GM06990 (cell line): Measurements from ENCODE around the gene HIBCH.

Experiments
- DNase-seq: peaks from one replicate; pipeline ENCODE4 v3.0.0-alpha.2; 2011; ENCODE audit not compliant: insufficient read length; ENCODE audit errors: extremely low read depth
- H3K27me3 ChIP-seq: replicated peaks from 2 replicates; pipeline ENCODE4 v1.6.0; 2011; ENCODE audit warnings: low read length; ENCODE audit not compliant: control insufficient read depth, insufficient read depth
- H3K36me3 ChIP-seq: 2 replicates; pipeline ENCODE4 v1.5.1; 2011; ENCODE audit warnings: low read length; ENCODE audit not compliant: control insufficient read depth, insufficient read depth
- H3K4me3 ChIP-seq: replicated peaks from 2 replicates; pipeline ENCODE4 v1.5.1; 2011; ENCODE audit warnings: low read depth, mild to moderate bottlenecking, control low read depth, low read length
- TF ChIP-seq, protein P1 (sequence below): IDR thresholded peaks from 2 replicates; pipeline ENCODE4 v1.5.1; 2011; ENCODE audit warnings: low read length, control low read depth, mild to moderate bottlenecking, inconsistent platforms; ENCODE audit not compliant: insufficient read depth, poor library complexity, severe bottlenecking

The HIBCH gene

DNA sequence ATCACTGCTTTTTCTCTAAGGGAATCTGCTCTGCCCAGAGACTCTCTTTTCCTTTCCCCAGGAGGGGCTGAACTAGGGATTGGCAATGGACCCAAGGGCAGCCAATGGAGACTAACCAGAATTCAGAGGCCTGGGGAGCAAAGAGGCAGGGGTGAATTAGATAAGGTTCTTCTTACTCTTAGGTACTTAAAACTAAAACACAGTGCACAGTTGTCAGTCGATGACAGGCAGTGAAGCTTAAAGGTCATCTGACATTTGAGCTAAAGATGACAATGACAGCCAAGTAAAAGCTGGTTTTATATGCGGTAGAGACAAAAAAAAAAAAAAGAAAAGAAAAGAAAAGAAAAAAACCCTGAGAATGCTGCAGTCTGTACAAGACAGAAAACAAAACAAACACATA, 57.8 kb downstream of the HIBCH start:
- peaks cover 5% of the 10 kb centered on the region for H3K36me3 ChIP-seq
- DNase-seq: no peak
- TF ChIP-seq, protein P1, sequence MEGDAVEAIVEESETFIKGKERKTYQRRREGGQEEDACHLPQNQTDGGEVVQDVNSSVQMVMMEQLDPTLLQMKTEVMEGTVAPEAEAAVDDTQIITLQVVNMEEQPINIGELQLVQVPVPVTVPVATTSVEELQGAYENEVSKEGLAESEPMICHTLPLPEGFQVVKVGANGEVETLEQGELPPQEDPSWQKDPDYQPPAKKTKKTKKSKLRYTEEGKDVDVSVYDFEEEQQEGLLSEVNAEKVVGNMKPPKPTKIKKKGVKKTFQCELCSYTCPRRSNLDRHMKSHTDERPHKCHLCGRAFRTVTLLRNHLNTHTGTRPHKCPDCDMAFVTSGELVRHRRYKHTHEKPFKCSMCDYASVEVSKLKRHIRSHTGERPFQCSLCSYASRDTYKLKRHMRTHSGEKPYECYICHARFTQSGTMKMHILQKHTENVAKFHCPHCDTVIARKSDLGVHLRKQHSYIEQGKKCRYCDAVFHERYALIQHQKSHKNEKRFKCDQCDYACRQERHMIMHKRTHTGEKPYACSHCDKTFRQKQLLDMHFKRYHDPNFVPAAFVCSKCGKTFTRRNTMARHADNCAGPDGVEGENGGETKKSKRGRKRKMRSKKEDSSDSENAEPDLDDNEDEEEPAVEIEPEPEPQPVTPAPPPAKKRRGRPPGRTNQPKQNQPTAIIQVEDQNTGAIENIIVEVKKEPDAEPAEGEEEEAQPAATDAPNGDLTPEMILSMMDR: no peak
- H3K4me3 ChIP-seq: no peak overlapping the region
- H3K27me3 ChIP-seq: no peaks in the 10 kb centered on the region

DNA sequence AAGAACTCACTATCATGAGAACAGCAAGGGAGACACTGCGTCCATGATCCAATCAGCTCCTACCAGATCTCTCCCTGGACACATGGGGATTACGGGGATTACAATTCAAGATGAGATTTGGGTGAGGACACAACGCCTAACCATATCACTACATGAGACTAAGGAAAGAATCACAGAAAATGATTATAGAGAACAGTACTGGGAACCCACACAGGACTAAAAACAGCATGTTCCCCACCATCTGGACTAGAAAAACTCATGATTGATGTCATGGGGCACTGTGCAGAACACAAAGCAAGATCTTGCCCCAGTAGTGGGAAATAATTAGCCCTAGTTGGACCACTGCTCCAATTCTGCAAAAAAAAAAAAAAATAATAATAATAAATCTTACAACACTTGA, 63.5 kb downstream of the HIBCH start:
- no peaks in the 10 kb centered on the region for H3K27me3 ChIP-seq
- peaks cover 8% of the 10 kb centered on the region for H3K36me3 ChIP-seq
- no peak overlapping the region for H3K4me3 ChIP-seq
- TF ChIP-seq, protein P1: no peak
- no peak for DNase-seq

DNA sequence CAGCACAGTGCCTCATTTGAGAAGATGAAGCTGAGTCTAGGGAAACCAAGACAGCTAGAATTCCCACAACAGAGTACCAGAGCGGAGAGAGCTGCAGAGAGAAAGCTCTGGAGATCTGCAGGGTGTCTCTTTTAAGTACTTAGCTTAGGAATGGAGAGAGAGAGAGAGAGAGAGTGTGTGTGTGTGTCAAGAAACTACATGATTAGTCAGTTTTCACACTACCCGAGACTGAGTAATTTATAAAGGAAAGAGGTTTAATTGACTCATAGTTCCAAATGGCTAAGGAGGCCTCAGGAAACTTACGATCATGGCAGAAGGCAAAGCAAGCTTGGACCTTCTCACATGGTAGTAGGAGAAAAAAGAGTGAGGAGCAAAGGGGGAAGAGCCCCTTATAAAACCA, 64.0 kb downstream of the HIBCH start:
- TF ChIP-seq, protein P1: no peak
- no peak overlapping the region for H3K4me3 ChIP-seq

DNA sequence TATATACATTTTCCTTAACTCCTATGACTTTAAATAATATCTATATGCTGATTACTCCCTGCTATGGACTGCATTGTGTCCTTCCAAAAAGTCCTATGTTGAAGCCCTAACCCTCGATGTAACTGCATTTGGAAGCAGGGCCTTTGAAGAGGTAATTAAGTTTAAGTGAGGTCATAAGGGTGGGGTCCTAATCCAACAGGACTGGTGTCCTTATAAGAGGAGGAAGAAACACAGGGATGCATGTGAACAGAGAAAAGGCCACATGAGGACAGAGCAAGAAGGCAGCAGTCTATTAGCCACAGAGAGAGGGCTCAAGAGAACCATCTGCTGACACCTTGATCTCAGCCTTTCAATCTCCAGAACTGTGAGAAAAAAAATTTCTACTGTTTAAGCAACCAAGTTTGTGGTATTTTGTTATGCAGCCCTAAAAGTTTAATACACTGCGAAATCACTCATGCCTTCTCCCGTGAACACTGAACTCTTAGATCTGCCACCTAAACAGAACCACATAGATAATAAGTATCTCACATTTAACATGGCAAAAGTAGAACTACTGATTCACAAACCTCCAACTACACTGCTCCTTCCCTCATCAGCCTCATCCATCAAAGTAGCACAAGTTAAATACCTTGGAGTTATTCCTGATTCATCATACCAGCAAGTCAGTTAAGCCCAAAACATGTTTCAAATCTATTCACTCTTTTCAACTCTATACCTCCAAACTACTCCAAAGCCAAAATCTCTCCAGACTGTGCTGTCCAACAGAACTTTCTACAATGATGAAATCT, 65.4 kb downstream of the HIBCH start:
- no peak overlapping the region for H3K4me3 ChIP-seq
- H3K36me3 ChIP-seq: peaks cover 8% of the 10 kb centered on the region
- TF ChIP-seq, protein P1: no peak
- DNase-seq: no peak
- H3K27me3 ChIP-seq: no peaks in the 10 kb centered on the region

More for the DNA sequence above, 64.0 kb downstream of the HIBCH start:
- DNase-seq: no peak
- peaks cover 8% of the 10 kb centered on the region for H3K36me3 ChIP-seq
- no peaks in the 10 kb centered on the region for H3K27me3 ChIP-seq

DNA sequence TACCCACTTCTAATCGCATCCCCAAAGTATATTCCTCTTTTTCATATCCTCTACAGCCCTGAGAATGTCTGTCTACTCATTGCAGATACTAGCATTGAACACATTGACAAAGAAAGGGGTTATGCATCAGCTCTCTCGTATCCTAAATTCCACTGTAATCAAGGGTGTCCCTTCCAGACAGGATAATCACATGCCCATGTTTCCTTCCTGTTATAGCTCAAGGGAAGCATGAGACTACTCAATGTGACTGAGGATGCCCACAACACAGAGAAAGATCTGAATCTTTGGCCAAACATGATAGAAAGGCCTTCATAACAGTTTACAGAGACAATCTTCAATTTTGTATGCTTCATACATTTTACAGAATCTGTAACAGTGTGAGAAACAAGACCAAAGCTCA, 69.2 kb downstream of the HIBCH start:
- Histone ChIP-seq H3K4me3 (no peak overlapping the region), H3K36me3 (peaks cover 3% of the 10 kb centered on the region; the same call in 1 of the 2 replicates), H3K27me3 (no peaks in the 10 kb centered on the region)
- TF ChIP-seq, protein P1: no peak
- DNase-seq: no peak
